Right lobe of liver (tissue), 4 donors: ENCODE measurements around the gene APOB.

Experiments
- POLR2A ChIP-seq: fragments of 450-650 bp; IDR thresholded peaks from one replicate; pipeline ENCODE4 v1.6.1; 2017; ENCODE audit warnings: antibody characterized with exemption, mild to moderate bottlenecking
- TF ChIP-seq, protein P1 (sequence below), 4 donors: fragments of 200-600 bp in 3 of 4; fragments of 450-650 bp in 1 of 4; IDR thresholded peaks; one replicate each; pipeline versions ENCODE4 v1.5.1 to v1.8.0; 2016 to 2022; ENCODE audit warnings: antibody characterized with exemption in 4 of 4, mild to moderate bottlenecking in 2 of 4
- donor health status: DM: no; HTN: no; CAD: no.
- donor health status: DM: no; HTN: no; CAD: no.
- donor health status: DM: no; HTN: yes; CAD: no.

DNA sequence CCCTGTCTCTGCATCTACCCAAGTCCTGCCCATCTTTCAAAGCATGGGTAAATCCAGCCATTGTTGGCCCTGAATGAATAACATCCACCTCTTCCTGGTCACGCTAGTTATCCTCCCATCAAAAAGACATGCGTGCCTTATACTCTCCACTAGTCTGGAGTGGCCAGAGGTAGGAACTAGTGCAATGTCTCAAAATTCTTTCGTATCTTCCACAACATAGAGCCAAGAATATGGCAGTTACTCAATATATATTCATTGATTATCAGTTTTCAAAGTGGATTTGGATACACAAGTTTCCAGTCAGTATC lies 8.9 kb downstream of the APOB start:
- TF ChIP-seq, protein P1, sequence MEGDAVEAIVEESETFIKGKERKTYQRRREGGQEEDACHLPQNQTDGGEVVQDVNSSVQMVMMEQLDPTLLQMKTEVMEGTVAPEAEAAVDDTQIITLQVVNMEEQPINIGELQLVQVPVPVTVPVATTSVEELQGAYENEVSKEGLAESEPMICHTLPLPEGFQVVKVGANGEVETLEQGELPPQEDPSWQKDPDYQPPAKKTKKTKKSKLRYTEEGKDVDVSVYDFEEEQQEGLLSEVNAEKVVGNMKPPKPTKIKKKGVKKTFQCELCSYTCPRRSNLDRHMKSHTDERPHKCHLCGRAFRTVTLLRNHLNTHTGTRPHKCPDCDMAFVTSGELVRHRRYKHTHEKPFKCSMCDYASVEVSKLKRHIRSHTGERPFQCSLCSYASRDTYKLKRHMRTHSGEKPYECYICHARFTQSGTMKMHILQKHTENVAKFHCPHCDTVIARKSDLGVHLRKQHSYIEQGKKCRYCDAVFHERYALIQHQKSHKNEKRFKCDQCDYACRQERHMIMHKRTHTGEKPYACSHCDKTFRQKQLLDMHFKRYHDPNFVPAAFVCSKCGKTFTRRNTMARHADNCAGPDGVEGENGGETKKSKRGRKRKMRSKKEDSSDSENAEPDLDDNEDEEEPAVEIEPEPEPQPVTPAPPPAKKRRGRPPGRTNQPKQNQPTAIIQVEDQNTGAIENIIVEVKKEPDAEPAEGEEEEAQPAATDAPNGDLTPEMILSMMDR (IDR thresholded peaks at IDR 0.05) = no peak
- TF ChIP-seq POLR2A = no peak
